Activated T-helper 1 cell treated with Interleukin-2 at 50 U/mL for 16 hours (primary cell): ENCODE results near the gene SLC22A17.
"Not testable (repeated sequence)": the region's sequence is repeated elsewhere in the genome, so short reads cannot be mapped to it uniquely, and the experiment has no call there.

ENCODE experiments used
- DNase-seq: peaks from one replicate; pipeline ENCODE4 v3.0.0-alpha.2; 2020; ENCODE audit warnings: low read depth

Gene SLC22A17

DNA sequence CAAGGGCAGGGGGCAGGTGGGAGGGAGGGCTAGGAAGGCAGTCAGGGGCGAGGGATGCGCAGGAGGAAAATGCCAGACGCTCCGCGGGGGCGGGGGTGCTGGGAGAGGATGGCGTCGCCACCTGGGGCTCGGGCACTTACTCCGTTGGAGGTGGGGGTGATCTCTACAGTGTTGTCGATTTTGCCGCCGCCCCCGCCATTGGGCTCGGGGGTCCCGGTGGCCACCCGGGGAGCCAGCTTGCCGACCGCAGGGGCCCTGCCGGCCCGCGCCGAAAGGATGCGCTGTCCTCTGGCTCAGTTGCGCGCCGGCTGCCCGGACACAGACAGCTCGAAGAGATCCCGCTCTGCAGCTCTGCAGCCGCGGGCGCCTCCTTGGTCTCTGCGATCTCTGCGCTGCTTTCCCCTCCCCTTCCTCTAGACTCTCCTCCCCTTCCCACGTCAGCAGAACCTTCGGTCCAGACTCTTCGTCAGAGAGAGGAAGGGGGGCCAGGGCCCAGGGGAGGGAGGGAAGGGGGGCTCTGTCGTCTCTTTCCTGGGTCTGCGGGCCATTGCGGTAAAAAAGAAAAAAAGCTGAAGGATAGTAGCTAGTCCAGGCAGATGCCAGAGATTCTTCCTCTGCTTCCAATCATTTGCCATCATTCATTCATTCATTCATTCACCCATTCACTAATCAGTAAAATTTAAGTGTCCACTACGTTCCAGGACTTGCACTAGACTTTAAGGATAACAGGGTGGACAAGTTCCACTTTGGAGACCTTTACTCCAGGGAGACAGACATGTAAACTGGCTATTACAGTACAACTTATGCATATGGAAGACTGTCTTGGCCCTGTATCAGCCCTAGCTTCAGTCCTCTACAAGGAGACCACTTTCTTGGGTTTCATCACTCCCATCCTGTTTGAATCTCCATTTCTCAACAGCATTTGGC lies at the start of gene SLC22A17:
Gene SLC22A17 (minus strand): TSS at position 382 of the 927 bp plus-strand sequence.
- DNase-seq = peak; percentile 26

DNA sequence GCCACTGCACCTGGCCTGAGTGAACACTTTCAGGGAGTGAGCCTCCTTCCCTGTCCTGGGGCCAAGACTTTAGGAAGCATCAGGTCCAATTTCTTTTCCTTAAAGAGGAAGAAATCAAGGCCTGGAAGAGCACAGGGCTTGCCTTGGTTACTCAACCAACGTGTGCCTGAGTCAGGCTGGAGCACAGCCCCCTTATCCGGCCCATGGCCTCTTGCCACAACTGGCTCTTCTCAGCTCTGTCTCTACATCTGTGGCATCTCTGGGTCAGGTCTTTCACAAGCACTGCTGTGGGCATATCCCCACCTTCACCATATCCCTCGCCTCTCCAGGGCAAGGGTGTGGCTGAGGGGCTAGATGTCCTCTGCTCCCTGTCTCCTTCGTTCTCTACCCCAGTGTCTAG lies 48.6 kb upstream of the SLC22A17 start:
- no peak for DNase-seq

DNA sequence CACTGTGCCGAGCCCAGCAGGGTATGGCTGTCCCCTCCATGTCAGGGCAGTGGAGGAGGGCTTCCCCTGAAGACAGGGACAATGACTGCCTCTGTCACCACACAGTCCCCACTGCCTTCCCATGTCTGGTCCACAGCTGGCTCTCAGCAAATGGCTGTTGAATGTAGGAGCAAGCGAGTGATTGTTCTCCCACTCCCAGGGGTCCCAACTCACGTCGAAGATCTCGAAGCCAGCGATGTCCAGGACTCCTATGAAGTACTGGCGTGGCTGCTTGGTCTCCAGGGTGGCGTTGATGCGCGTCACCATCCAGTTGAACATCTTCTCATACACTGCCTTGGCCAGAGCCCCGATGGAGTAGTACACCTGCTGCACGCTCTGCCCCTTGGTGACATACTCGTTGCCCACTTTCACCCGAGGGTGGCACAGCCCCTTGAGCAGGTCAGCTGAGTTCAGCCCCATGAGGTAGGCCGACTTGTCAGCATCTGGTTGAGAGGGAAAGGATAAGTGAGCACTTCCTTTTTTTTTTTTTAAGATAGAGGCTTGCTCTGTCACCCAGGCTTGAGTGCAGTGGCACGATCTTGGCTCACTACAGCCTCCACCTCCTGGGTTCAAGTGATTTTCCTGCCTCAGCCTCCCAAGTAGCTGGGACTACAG lies 47.9 kb upstream of the SLC22A17 start:
- not testable (repeated sequence) for DNase-seq

DNA sequence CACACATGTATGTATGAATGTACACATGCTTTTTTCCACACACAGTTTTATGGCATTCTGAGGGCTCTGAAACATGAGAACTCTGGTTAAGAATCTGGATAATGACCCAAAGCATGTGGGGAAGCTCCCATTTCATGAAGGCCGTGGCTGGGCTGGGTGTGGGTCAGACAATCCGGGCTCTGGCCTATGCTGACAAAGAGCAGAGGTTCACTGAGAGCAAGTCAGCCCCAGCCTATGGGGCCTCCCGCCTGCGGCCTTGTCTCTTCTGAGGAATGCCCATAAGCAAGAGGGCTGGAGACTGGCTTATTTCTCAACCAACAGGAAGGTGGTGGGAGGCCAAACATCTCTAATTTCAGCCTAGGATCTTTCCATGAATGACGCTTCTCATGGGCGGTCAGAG lies 46.9 kb upstream of the SLC22A17 start:
- no peak for DNase-seq

DNA sequence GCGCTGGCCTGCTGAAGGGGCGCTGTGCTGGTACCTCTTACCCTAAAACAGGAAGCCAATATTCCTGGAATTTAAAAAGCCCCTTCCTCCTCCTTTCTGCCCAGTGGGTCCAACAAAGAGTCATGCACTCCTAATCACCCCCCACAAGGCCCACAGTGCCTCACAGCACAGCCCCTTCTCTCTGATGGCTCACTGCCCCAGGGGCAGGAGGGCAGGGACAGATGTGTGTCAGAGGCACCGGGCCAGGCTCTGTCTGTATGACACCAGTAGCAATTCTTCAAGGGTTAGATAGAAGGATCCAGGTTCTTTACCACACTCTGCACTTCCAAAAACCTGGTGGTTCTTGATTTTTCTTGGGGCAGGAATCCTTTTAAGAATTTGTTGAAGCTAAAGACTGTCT lies 46.4 kb upstream of the SLC22A17 start:
- no peak for DNase-seq

DNA sequence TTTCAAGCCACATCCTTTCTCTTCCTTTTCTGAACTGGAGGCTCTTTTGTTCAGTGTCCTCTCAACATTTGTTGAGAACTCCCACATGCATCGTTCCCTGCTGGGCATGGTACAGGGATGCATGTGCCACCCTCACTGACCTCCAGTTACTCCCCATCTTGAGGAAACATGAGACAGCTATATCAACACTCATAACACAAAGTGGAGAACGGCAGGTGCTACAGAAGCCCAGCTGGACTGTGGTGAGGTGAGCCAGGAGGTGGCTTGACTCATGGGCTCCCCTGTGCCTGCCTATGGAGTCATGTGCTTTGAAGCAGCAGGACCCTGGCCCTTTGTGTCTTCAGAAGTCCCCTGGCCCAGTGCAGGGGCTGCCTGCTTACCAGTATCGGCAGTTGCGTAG lies 45.7 kb upstream of the SLC22A17 start:
- DNase-seq = no peak

DNA sequence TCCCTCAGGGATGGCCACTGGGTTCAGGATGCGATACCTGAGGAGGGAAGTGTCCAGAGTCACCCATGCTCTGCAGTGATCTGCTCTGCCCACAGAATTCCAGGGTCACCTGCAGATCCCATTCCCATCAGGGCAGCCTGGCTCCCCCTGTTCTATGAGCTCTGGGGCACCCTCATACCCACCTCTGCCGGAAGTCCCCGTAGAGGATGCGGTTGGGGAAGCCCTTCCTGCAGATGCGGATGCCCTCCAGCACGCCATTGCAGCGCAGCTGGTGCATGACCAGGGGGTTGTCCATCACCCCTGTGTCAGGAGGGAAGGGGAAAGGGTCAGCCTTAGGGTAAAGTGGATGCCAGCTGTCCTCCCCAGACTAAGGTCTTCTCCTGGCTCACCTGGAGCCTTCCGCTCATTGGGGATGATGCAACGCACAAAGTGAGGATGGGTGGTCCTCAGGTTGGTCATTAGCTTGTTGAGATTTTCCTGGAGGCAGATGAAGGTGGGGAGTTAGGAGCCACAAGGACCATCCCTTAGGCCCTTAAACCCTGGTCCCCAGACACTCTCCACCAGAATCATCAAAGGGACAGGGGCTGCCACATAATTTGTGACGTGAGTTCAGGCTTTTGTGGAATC lies 44.2 kb upstream of the SLC22A17 start:
- DNase-seq = no peak

DNA sequence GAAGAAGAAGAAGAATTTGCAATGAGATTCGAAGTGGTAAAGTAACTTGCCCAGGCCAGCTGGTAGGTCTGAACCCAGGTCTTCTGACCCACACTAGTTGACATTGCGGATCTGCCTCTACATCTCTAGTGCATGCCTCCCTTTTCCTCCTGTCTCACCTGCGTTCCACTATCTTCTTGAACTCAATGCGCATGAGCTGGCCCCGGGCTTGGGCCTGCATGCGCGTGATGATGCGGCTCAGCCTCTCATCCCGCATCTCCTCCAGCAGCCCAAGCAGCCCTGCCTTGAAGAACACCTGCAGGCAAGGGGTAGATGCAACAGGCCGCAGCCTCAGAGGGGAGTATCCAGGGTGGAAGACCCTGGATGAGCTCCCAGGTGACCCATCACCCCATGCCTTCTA lies 43.4 kb upstream of the SLC22A17 start:
- DNase-seq = no peak

DNA sequence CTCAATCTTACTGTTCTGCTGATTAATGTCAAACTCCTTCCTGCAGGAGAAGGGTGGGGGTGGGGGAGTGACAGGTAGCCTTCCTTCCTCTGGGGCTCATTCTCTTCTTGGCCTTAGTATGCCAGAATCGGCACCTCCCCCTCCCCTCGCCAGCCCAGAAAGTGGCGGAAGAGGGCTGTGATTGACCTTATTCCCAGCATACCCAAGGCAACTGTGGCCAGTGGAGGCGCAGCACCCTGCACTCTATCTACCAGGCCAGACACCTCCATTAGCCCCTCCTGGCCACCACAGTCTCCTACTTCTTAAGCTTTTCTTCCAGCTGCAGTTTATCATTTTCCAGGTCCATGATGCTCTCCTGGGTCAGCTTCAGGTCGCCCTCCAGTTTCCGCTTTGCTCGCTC lies 39.9 kb upstream of the SLC22A17 start:
- DNase-seq = no peak

DNA sequence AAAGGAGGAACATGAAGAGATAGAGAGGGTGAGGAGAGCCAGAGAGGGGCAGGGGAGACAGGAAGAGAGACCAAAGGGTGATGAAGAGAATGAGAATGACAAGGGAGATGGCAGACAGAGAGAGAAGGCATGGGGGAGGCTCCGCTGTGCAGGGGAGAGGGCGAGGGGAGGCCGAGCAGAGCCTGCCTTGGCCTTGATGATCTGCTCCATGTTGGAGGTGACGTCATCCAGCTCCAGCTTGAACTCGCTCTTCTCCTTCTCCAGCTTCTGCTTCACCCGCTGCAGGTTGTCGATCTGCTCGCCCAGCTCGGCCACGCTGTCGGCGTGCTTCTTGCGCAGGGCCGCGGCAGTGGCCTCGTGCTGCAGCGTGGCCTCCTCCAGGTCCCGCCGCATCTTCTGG lies 37.2 kb upstream of the SLC22A17 start:
- DNase-seq = not testable (repeated sequence)

DNA sequence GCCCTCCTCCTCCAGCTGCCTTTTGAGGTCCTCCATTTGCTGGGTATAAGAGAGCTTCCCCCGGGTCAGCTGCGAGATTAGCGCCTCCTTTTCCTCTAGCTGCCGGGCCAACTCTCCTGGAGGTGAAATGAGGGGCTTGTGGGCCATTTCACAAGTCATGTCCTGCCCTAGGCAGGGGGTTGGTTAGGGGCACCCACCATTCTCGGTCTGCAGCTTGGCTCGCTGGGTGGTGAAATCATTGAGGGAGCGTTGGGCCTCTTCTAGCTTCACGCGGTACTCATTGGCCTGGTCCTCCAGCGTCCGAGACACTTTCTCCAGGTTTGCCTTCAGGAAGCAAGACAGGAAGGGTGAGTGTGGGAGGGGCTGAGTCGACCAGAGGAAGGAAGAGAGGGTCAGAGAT lies 36.7 kb upstream of the SLC22A17 start:
- DNase-seq = no peak

DNA sequence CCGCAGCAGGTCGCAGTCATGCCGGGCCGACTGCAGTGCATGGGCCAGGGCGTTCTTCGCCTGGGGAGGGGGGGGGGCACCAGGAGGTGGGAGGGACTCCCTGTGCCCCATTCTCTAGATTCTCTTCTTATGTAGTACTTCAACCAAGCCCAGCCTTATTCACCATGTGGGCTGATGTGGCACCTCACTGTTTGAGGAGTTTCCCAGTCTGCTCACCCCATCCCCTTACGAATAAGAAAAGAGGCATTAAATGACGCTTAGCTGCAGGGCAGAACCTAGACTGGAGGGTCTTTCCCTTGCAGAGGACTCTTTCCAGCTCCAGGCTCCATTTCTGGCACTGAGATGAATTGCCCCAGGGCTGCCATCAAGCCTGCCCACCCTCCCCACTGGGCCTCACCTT lies 36.3 kb upstream of the SLC22A17 start:
- DNase-seq = no peak

DNA sequence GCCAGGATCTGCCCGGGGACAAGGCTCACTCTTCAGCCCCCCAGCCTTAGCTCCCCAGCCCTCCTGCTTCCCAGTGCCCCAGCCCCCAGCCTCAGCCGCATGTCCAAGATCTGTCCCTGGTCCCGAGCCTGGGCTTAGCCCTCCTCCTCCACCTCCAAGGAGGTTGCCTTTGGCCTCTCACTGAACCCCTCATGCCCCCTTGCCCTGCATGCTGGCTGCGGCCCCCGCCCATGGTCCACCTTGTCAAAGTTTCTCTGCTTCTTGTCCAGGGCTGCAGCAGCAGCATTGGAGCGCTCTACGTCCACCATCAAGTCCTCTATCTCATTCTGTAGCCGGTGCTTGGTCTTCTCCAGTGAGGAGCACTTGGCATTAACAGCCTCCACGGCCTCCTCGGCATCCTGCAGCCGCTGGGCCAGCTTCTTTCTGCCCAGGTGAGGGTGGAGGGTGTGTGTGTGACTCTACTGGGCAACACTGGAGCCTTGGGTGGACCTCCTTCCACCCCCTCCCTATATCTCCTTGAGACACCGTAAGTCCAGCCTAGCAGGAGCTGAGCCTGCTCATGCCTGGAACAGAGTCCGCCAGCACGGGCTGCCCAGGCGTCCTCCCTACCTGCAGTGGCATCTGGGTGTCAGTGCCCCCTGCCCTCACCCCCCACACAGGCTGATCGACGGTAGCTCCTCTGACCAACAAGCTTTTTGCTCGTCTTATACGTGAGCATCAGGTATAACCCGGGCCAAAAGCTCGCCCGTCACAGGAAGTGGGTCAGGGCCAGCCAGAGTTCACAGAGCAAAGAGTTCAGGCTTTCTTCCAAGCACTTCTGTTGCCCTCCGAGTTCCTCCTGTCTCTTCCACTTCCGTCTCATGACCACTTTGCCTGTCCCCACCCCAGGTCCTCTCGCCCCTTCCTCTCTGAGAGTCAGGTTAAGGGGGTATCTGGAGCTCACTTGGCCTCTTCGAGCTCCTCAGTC lies 35.5 kb upstream of the SLC22A17 start:
- no peak for DNase-seq

DNA sequence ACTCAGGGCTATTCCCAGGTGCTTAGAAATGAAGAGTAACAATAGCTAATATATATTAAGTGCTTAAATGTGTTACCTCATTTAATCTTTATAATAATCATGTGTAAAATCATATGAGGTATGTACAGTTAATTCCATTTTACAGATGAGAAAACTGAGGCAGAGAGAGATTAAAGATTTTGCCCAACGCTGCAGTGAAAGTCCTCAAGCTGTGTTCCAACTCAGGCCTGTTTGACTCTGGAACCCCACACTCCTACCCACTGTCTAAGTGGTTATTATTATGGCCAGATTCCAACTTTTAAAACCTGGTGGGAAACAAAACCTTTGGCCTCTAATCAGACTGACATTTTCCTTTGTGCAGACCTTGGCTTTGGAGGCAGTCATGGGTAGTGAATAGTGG lies 34.3 kb upstream of the SLC22A17 start:
- no peak for DNase-seq

DNA sequence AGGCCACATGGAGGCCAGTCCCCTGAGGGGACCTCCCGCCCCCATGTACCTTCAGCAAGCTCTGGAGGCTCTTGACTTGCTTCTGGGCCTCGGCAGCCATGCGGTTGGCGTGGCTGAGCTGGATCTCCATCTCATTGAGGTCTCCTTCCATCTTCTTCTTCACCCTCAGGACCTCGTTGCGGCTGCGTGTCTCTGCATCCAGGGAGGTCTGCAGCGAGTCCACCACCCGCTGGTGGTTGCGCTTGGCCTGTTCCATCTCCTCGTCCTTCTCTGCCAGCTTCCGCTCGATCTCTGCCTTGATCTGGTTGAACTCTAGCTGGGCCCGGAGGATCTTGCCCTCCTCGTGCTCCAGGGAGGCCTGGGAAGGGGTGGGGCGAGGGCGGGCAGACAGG lies 33.6 kb upstream of the SLC22A17 start:
- DNase-seq = not testable (repeated sequence)

DNA sequence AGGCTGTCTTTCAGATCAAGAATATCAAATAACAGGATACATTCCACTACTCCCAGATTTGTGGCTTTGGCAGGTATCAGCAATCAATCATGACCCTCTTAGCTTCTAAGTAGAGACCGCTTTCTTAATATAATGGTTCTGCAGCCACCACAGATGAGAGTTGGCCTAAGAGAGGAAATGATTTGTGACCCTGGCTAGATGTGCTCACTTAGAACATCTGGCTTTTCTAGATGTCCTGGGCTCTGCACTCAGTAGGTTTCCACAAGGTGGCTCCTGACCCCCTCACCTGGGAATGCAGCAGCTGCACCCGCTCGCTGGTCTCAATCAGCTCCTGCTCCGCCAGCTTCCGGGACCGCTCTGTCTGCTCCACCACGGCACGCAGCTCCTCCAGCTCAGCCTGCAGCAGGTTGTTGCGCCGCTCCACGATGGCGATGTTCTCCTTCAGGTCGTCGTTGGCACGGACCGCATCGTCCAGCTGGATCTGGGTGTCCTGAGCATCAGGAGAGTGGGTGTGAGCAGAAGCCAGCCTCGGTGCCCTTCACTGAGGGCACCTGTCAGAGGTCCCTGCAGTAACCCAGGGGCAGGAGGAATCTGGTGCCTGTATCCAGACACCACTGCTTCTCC lies 33.1 kb upstream of the SLC22A17 start:
- DNase-seq = no peak

DNA sequence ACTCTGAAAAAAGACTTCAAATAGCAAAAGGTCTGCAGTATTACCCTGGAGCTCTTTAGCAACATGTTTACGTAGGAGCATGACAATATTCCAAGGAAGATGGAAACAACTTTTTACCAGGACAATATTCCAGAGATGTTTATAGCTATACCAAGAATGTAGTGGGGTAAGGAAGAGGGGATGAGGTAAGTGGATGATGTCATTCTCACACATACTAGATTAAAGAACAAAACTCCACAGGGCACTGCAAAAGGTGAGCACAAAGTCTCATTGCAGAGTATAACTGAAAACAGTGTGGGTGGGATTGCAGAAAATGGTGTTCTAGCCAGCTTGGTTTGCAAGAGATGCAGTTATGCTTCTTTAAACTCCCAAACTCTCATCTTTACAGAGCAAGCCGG lies 32.6 kb upstream of the SLC22A17 start:
- no peak for DNase-seq

DNA sequence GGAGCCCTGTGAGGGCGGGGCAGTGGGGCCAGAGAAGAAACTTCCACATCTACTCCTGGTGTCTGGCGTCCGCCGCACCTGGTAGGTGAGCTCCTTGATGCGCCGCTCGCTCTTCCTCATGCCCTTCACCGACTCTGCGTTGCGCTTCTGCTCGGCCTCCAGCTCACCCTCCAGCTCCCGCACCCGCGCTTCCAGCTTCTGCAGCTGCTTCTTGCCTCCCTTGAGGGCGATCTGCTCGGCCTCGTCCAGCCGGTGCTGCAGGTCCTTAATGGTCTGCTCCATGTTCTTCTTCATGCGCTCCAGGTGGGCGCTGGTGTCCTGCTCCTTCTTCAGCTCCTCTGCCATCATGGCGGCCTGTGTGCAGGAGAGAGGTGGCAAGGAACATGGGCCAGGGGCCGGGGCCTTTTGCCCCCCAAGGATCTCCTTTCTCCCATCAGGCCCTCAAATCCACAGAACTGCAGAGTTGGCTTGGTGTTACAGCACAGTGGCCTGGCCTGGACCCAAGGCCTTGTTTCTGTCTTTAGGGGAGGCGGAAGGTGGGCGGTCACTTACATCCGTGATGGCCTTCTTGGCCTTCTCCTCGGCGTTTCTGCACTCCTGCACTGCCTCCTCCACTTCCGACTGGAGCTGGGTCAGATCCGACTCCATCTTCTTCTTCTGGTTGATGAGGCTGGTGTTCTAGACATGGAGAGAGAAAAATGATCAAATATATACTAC lies 31.8 kb upstream of the SLC22A17 start:
- DNase-seq = no peak

DNA sequence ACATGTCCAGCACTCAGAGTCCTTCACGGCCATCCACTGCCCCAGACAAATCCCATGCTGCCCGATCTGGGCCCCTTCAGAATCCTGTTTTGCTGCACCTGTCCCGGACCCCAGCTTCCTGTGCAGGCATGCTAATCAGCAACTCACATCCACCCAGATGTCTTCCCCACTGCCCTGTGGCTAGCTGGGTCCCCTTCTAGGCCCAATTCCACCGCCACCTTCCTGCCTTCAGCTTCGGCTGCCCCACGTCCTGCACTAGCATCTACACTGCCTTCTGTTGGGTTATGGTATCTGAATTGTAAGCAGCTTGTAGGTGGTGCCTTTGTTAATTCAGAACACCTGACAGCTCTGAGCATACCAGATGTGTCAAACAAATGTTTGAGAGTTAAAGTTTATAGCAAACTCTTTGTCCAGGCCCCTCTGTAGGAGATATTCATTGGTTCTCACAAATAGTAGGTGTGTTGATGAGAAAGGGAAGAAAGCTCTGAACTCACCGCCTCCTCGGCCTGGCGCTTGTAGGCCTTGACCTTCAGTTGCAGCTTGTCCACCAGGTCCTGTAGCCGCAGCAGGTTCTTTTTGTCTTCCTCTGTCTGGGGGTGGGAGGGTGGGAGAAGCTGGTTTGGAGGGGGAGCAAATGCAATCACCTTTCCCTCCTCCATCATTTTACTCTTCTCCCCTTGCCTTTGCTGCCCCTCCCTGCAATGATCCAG lies 30.2 kb upstream of the SLC22A17 start:
- DNase-seq = no peak

DNA sequence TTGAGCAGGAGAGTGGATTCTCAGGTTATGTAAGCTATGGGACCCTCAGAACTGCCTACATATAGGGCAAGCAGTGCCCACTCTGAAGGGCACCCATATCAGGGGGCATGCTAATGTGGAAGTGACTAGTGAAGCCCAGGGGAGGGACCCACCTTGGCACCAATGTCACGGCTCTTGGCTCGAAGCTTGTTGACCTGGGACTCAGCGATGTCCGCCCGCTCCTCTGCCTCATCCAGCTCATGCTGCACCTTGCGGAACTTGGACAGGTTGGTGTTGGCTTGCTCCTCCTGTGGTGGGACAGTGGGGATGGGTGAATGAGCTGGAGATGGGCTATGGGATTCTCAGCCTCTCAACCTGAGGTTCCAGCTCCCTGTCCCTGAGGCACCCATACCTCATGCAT lies 29.6 kb upstream of the SLC22A17 start:
- no peak for DNase-seq
